ENCODE data around the gene C22orf15. TPM values are rescaled to one million over a fixed set of nuclear protein-coding genes. Genes with fewer than 3 reads are reported as not detected.

The C22orf15 gene
- total and polyA plus RNA-seq, 9 of the 15 experiments (the other 6 are each of a cell fraction or from before 2014, with no cell fraction given): 0.07 TPM; not detected in 8

GRCh38 chr22:23716811-23717801 lies 45.7 kb upstream of the C22orf15 start (continued):
- TF ChIP-seq CUX1 (CRISPR knock-in tag; IDR thresholded peaks at IDR 0.05) (no peak), PBX2 (CRISPR knock-in tag; IDR thresholded peaks at IDR 0.05; ENCODE audit: low read depth) (no peak), PBX2 (tag; conservative IDR thresholded peaks at IDR 0.05; ENCODE audit: low read depth) (no peak), ZBTB40 (IDR thresholded peaks at IDR 0.05) (no peak), ZBTB40 (CRISPR knock-in tag; IDR thresholded peaks at IDR 0.05) (no peak), ILK (tag; IDR thresholded peaks at IDR 0.05; ENCODE audit: borderline replicate concordance, low read depth) (no peak)
